Activated CD8-positive, alpha-beta memory T cell treated with anti-CD3 and anti-CD28 coated beads for 36 hours (primary cell): ENCODE data around the gene SUN1. TPM values are rescaled to one million over a fixed set of nuclear protein-coding genes. Genes with fewer than 3 reads are reported as not detected.
"Not testable (repeated sequence)": the region's sequence is repeated elsewhere in the genome, so short reads cannot be mapped to it uniquely, and the experiment has no call there.

Experiments used
- CTCF ChIA-PET: fragments of 350-600 bp; sonication (Branson Sonifier 250); formaldehyde crosslinking; loops from one replicate; lab custom pipeline; 2021; ENCODE audit warnings: antibody characterized with exemption; lab: Charles Lee
- POLR2A ChIA-PET: fragments of 350-600 bp; sonication (Branson Sonifier 250); formaldehyde crosslinking; loops from one replicate; lab custom pipeline; 2021; ENCODE audit warnings: antibody characterized with exemption; lab: Charles Lee
- total RNA-seq, 2 experiments: library from RNA; stranded (reverse); gene quantifications; one replicate each; pipeline ENCODE4 v1.2.3, GENCODE V29; 2021

Gene SUN1, protein sequence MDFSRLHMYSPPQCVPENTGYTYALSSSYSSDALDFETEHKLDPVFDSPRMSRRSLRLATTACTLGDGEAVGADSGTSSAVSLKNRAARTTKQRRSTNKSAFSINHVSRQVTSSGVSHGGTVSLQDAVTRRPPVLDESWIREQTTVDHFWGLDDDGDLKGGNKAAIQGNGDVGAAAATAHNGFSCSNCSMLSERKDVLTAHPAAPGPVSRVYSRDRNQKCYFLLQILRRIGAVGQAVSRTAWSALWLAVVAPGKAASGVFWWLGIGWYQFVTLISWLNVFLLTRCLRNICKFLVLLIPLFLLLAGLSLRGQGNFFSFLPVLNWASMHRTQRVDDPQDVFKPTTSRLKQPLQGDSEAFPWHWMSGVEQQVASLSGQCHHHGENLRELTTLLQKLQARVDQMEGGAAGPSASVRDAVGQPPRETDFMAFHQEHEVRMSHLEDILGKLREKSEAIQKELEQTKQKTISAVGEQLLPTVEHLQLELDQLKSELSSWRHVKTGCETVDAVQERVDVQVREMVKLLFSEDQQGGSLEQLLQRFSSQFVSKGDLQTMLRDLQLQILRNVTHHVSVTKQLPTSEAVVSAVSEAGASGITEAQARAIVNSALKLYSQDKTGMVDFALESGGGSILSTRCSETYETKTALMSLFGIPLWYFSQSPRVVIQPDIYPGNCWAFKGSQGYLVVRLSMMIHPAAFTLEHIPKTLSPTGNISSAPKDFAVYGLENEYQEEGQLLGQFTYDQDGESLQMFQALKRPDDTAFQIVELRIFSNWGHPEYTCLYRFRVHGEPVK
- 10 to 100 TPM; 53.4 to 56.8 TPM for total RNA-seq

DNA sequence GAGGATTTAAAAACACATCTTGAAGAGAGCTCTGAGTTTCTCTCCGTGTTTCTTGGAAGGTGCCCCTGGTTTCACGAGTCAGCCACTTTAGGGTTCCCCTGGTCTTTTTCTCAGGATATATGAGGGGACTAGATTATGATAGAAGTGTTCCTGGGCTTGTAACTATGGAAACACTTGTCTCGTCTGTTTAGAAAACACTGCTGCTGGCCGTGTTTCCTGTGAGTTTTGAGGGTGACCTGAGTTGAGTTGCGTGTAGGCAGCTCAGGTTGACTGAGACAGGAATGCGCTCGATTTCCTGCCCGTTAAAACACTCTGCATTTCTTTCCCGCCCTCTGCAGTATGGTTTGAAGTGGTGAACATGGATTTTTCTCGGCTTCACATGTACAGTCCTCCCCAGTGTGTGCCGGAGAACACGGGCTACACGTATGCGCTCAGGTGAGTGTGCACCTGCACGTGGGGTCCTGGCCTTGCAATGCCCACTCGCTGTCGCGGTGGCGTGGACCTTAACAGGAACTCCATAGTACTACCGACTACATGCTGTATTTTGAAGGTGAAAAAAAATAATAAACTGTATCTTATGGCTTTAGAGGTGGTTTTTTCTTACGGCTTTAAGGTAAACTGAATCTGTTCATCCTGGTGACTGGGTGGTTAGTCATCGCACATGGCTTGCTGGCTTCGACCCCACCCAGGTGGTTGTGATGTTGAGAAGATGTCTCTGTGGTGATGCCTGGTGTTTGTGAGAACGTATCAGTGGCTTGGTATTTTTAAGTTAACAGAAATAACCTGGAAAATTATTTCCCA lies at the start of gene SUN1:
Gene SUN1 (plus strand): TSS at position 310 of the 801 bp plus-strand sequence. CDS start 49 bp downstream, at position 359.
- ChIA-PET POLR2A (interaction anchor here (0.7 to 1.7 kb wide), 5 partner anchors 15 to 247 kb away, joined by 3 to 8 read pairs (median 3); no protein-coding TSS in a partner anchor), CTCF (interaction anchor here (0.6 to 2.2 kb wide), 7 partner anchors 14 to 211 kb away, joined by 3 to 8 read pairs (median 4); no protein-coding TSS in a partner anchor)

DNA sequence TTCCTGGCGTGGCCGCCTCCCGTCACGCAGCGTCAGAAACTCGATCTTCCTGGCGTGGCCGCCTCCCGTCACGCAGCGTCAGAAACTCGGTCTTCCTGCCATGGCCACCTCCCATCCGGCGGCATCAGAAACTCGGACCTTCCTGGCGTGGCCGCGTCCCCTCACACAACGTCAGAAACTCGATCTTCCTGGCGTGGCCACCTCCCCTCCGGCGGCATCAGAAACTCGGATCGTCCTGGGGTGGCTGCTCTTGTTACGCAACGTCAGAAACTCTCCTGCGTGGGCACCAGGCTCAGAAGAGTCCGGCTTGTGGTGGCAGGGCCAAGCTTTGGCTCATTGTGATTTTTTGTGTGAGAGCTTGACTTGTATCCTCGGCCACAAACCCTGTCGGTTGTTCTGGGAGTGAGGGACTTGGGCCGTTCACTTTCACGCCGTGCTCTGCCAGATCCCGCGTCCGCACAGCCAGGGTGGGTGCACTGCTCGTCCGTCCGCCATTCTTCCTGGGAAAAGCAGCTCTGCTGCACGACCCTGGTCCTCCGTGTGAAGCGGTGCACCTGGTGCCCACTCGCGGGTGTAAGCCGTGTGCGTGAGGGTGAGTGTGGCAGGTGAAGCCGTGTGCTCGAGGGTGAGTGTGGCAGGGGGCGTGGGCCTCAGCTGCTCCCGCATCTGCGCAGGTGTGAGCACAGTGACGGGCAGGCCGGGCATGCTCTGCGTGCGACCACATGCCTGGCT lies 49.4 kb upstream of the SUN1 start:
- ChIA-PET POLR2A (no interaction called here), CTCF (interaction anchor here (2.0 kb wide), 1 partner anchor 90 kb away, joined by 8 read pairs; no protein-coding TSS in a partner anchor)

DNA sequence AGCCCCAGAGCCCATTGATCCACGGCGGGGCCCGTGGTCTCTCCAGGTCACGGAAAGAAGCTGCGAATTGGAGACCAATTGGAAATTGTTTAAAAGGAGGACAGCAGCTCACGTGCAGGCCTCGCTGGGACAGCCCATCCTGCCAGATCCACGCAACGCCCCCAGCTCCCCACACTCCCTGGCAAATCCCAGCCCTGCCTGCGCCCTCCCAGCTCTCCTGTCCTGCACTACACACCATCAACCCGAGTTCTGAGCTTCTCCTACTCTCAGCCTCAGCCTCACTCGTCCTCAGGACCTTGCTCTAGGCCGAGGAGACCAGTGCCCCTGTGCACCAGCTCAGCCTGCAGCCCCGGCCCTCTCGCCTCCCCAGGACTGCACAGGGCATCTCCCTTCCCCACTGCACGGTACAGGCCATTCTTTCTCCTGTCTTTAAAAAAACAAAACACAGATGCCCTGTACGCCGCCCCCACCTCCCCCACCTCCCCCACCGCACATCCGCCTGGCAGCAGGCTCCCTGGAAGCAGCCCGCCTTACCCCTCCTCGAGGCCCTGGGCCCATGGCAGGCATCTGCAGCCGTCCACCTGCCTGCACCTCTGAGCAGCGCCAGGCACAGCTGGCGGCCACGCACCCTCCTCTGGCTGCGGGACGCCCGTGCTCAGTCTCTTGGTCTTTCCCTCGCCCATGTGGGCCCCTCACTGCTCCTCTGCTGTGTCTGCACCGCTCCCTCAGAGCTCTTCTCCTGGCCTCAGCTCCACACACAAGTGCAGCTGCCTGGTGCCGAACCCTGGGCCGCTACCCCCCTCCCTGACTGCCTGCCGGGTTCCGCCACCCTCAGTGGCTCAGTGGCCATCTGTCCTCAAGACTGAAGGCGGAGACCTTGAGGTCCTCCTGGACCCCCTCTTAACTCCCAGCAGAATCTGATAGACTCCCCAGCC lies 48.5 kb upstream of the SUN1 start:
- CTCF ChIA-PET, result interaction anchor here (1.1 to 2.0 kb wide), 2 partner anchors 88 to 89 kb away, joined by 3 to 8 read pairs; no protein-coding TSS in a partner anchor
- POLR2A ChIA-PET, result no interaction called here

DNA sequence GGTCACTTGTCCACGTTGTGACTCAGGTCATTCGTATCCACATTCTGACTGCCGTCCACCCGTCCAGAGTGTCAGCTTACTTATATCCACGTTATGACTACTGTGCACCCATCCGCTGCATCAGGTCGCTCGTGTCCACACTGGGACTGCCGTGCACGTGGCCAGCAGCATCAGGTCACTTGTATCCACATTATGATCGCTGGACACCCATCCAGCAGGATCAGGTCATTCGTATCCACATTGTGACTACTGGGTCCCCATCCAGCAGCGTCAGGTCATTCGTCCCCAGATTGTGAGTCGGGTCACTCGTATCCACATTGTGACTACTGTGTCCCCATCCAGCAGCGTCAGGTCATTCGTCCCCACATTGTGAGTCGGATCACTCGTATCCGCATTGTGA lies 47.3 kb upstream of the SUN1 start:
- ChIA-PET CTCF (interaction anchor here (1.1 kb wide), 1 partner anchor 87 kb away, joined by 3 read pairs; no protein-coding TSS in a partner anchor), POLR2A (no interaction called here)

DNA sequence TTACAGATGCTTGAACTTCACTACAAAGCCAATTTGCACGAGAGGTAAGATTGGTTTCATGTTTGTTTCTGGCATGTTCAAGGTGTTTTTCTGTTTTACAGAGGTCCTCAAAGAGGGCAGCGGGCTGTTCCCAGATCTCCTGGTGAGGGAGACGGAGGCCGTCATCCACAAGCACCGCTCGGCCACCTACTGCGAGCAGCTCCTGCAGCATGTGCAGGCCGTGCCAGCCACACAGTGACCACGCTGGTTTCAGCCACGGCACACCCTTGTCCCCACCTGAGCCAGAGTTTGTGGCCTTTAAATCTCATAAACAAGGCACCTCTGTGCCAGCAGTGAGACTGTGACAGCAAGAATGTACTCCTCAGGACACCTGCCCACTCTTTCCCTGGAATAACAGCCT lies 46.9 kb upstream of the SUN1 start:
- ChIA-PET CTCF (interaction anchor here (1.7 kb wide), 1 partner anchor 90 kb away, joined by 6 read pairs; no protein-coding TSS in a partner anchor), POLR2A (no interaction called here)

DNA sequence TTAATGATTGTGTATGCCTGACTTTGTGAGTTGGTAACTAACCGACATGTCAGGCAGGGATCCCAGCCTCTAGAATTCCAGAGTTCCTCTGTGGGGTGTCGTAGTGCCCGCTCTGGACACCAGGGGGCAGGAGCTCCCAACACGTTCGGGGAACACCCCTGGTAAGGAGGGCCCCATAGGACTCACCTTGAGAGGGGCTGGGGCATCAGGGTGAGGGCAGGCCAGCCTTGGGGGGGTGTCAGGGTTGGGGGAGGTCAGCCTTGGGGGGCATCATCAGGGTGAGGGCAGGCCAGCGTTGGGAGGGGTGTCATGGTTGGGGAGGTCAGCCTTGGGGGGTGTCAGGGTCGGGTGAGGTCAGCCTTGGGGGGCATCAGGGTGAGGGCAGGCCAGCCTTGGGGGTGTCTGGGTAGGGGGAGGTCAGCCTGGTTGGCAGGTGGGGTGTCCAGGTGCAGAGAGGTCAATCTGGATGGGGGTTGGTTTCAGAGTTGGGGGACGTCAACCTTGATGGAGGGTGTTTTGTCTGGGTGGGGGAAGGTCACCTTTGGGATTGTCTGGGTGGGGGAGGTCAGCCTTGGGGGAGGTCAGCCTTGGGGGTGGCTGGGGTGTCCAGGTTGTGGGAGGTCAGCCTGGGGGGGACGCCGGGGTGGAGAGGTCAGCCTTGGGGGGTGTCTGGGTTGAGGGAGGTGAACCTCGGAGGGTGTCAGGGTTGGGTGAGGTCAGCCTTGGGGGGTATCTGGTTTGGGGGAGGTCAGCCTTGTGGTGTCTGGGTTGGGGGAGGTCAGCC lies 45.6 kb upstream of the SUN1 start:
- ChIA-PET POLR2A (no interaction called here), CTCF (interaction anchor here (0.8 to 3.0 kb wide), 6 partner anchors 26 to 465 kb away, joined by 3 to 20 read pairs (median 4); partner anchors contain the start of gene SUN1)

DNA sequence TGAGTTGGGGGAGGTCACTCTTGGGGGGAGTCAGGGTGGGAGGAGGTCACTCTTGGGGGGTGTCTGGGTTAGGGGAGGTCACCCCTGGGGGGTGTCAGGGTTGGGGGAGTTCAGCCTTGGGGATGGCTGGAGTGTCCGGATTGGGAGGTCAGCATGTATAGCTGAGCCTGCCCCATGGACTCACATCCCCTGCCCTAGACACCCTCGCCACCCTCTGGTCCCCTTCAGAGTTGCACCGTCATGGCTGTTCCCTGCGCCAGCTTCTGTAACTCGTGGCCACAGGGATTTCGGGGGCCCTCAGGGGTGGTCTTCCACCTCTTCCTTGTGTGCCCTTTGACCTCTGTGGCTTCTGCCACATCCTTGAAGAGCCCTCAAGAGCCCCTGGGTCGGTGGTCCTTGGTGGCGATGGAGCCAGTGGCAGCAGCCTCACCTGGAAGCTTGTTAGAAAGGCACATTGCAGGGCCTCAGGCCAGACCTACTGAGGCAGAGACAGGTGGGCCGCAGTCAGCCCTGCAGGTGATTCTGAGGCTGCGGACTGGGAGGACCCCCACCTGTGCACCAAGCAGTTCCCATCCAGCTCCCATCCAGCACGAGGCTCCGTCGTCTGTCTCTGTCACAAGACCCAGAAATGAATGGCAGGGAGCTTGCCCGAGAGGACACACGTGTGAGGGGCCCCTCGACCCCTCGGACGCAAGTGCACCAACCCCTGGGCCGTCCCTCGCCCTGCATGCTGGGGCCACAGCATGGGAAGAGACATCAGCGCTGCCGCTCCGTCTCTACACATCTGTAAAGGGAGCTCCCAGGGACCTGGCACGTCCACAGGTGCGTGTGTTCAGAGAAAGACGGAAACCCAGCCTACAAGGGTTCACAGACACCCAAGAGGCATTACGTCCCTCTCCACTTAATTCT lies 44.7 kb upstream of the SUN1 start:
- POLR2A ChIA-PET, result no interaction called here

DNA sequence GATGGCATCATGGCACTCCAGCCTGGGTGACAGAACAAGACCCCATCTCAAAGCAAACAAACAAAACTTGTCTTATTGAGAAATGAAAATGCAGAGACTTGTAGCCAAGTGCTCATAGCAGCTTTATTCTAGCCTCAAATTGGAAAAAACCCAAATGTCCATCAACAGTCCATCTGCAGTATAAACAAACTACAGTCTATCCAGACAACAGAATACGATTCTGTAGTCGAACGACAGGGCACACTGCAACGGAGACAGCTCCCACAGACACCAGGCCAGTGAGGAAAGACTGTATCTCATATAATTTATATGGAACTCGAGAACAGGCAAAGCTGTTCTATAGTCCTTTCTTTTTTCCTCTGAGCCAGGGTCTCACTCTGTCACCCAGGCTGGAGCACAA lies 40.8 kb upstream of the SUN1 start:
- ChIA-PET POLR2A (no interaction called here), CTCF (interaction anchor here (1.0 kb wide), 1 partner anchor 384 kb away, joined by 3 read pairs; no protein-coding TSS in a partner anchor)

More for the DNA sequence above, 44.7 kb upstream of the SUN1 start:
- CTCF ChIA-PET, result interaction anchor here (0.6 to 3.0 kb wide), 6 partner anchors 29 to 500 kb away, joined by 3 to 20 read pairs (median 4); partner anchors contain the start of gene SUN1

DNA sequence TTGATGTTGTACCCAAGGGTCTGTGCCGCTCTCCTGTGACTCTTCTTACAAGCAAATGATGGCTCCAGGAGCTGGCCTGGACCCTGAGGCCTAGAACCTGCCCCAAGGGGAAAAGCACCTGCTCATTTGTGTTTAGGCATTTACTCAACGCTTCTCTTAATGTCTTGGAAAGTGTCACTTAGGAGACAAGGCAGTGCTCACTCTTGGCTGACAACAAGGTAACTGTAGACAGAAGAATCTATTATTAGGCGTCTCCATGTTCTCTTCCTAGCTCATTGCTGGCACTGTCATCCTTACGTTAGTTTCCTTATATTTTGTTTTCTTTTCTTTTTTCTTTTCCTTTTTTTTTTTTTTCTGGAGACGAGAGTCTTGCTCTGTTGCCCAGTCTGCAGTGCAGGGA lies 38.1 kb upstream of the SUN1 start:
- CTCF ChIA-PET, result no interaction called here
- POLR2A ChIA-PET, result interaction anchor here (0.5 kb wide), 1 partner anchor 25 kb away, joined by 3 read pairs; no protein-coding TSS in a partner anchor

DNA sequence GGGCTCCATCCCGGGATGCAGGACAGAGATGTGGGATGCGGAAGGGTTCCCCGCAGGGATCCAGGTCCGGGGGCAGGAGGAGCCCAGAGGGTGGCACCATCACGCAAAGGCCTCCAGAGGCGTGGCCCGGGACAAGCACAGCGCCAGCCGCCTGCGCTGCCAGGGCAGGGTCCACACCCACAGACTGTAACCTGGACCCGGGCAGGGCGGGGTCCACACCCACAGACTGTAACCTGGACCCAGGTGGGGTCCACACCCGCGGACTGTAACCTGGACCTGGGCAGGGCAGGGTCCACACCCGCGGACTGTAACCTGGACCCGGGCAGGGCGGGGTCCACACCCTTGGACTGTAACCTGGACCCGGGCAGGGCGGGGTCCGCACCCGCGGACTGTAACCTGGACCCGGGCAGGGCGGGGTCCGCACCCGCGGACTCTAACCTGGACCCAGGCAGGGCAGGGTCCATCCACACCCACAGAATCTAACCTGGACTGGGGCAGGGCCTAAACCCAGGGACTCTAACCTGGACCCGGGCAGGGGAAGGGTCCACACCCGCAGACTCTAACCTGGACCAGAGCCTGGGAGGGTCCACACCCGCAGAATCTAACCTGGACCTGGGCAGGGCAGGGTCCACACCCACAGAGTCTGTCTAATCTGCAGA lies 37.5 kb upstream of the SUN1 start:
- ChIA-PET POLR2A (interaction anchor here (0.5 kb wide), 1 partner anchor 24 kb away, joined by 3 read pairs; no protein-coding TSS in a partner anchor), CTCF (no interaction called here)

DNA sequence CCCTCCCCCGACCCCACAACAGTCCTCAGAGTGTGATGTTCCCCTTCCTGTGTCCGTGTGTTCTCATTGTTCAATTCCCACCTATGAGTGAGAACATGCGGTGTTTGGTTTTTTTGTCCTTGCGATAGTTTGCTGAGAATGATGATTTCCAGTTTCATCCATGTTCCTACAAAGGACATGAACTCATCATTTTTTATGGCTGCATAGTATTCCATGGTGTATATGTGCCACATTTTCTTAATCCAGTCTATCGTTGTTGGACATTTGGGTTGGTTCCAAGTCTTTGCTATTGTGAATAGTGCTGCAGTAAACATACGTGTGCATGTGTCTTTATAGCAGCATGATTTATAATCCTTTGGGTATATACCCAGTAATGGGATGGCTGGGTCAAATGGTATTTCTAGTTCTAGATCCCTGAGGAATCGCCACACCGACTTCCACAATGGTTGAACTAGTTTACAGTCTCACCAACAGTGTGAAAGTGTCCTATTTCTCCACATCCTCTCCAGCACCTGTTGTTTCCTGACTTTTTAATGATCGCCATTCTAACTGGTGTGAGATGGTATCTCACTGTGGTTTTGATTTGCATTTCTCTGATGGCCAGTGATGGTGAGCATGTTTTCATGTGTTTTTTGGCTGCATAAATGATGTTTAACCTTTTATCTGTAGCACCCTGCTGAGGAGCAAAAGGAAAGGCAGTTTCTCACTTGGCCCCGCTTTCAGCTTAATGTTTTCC lies 35.7 kb upstream of the SUN1 start:
- CTCF ChIA-PET, POLR2A ChIA-PET: not testable (repeated sequence)

DNA sequence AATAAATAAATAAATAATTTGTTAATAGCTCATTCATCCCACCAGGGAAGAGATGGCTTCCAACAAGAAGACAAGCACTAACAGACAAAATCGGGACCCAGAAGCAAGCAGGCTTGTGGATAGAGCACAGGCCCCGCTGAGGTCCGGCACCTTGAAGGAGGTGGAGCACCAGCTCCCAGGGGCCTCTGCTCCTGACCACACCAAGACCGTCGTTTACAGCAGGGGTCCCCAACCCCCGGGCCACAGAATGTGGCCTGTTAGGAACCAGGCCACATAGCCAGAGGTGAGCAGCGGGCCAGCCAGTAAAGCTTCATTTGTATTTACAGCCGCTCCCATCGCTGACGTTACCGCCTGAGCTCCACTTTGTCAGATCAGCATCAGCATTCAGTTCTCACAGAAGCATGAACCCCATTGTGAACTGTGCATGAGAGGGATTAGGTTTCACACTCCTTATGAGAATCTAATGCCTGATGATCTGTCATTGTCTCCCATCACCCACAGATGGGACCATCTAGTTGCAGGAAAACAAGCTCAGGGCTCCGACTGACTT lies 33.3 kb upstream of the SUN1 start:
- POLR2A ChIA-PET, result no interaction called here
- CTCF ChIA-PET, result no interaction called here

DNA sequence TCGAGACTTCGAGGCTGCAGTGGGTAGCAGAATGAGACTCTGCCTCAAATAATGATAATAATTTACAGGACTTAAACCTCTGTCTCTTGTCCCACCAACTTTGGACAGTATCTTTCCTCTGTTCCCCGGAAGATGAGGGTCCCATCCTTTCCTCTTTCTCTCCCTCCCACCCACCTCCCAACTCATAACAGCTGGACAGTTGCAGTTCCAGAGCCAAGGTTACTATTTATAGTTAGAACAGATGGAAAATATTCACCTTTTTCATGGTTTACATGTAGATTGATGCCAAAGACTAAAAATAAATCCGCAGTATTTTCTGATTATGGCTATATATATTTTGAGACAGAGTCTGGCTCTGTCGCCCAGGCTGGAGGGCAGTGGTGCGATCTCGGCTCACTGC lies 31.6 kb upstream of the SUN1 start:
- POLR2A ChIA-PET, result no interaction called here
- CTCF ChIA-PET, result no interaction called here

DNA sequence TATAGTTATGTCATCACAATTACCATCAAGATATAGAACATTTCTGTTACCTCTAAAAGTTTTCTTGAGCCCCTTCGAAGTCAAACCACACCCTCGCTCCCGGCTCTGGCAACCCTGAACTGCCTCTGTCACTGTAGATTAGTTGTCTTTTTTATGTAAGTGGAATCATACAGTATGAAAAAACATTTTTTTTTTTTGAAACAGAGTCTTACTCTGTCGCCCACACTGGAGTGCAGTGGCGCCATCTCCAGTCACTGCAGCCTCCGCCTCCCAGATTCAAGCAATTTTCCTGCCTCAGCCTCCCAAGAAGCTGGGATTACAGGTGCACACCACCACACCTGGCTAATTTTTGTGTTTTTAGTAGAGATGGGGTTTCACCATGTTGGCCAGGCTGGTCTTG lies 30.9 kb upstream of the SUN1 start:
- POLR2A ChIA-PET, CTCF ChIA-PET: not testable (repeated sequence)
